Lung microvascular endothelial cell (primary cell): ENCODE results near the gene TNS3. TPM values are rescaled to one million over a fixed set of nuclear protein-coding genes. Genes with fewer than 3 reads are reported as not detected.

Source experiments
- DNase-seq, 2 donors: peaks; one replicate each; pipeline versions ENCODE4 v3.0.0 to v3.0.0-alpha.2; 2010; ENCODE audit warnings: low read depth in 2 of 2
- total RNA-seq: library from RNA; depleted of rRNA; stranded (reverse); fragments of >200 nt; gene quantifications from 2 replicates; pipeline ENCODE4 v1.2.1, GENCODE V29; 2014

TNS3 gene
- total RNA-seq, 1 donor from 2014 or later: 10.3 TPM

DNA sequence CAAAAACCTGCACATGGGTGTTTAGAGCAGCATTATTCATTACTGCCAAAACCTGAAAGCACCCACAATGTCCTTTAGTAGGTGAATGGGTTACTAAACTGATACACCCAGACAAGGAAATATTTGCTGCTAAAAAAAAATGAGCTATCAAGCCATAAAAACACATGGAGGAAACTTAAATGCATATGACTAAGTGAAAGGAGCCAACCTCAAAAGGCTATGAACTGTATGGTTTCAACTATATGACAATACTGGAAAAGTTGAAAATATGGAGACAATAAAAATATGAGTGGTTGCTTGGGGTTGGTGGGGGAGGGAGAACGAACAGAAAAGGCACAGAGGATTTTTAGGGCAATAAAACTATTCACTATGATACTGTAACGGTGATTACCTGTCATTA, 291.0 kb downstream of the TNS3 start:
- DNase-seq: no peak

DNA sequence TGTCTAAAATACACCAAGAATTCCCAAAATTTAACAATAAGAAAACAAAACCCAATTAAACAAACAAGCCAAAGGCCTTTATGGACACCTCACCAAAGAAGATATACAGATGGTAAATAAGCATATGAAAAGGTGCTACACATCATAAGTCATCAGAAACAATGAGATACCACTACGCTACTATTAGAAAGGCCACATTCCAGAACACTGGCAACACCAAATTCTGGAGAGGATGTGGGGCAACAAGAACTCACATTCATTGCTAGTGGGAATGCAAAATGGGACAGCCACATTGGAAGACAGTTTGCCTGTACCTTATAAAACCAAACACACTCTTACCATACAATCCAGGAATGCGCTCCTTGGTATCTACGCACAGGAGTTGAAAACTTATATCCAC, 291.4 kb downstream of the TNS3 start:
- no peak for DNase-seq

GRCh38 chr7:47288060-47288459, 293.9 kb downstream of the TNS3 start:
- no peak for DNase-seq

GRCh38 chr7:47285860-47286491, 295.9 kb downstream of the TNS3 start:
- no peak for DNase-seq

DNA sequence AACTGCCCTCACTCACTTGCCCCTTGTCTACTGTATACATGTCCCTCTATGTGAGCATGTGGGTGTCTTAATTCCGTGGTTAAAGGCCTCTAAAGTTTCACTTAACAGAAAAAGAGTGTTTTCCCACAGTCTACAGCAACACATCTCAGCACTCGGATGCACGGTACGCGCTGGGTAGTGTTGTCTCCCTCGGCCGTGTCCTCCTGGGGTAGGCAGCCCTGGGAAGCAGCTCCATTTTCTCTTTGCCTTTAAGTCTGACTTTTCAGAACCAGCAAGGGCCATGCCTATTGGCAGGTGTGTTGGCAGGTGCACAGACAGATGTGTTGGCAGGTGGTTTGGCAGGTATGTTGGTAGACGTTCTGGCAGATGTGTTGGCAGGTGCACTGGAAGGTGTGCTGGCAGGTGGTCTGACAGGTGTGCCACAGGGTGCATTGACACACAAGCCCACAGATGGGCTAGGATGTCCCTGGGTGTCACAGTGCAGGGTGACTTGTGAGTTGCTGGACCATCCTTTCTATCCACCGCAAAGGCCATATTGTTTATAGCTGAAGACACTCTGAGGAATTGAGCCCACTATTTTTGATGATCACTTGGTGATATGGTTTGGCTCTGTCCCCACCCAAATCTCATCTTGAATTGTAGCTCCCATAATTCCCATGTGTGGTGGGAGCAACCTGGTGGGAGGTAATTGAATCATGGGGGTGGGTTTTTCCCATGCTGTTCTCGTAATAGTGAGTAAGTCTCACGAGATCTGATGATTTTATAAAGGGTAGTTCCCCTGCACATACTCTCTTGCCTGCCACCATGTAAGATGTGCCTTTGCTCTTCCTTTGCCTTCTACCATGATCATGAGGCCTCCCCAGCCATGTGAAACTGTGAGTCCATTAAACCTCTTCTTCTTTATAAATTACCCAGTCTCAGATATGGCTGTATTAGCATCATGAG, 296.9 kb downstream of the TNS3 start:
- no peak for DNase-seq

DNA sequence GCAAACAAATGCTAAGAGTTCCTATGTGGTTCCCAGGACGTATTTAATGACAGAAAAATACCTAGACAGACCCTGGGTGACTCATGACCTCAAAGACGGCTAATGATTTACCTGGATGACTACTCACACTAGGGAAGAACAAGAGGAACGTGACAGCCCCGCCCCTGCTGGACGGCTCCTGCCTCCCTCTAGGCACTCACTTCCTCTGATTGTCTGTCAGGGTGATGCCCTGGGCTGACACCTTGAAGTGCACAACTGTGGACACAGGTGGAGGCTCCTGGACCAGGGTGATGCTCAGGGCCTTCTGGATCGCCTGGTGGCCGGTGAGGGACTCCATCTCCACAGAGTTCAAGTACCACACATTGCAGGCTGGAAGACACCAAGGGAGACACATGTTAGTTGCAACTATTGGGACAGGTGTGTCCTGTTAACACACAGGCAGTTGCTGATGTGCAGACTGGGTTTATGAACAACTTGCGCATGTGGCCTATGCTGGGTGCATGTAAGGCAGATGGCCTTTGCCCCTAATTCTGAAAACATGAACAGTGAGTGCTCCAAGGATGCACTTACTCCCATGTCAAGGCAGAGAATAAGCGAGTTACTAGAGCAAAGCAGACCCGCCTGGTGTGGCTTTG, 298.3 kb downstream of the TNS3 start:
- no peak for DNase-seq

- DNase-seq: no peak
These were observed 299.0 kb downstream of the TNS3 start for GRCh38 chr7:47282790-47283496.

DNA sequence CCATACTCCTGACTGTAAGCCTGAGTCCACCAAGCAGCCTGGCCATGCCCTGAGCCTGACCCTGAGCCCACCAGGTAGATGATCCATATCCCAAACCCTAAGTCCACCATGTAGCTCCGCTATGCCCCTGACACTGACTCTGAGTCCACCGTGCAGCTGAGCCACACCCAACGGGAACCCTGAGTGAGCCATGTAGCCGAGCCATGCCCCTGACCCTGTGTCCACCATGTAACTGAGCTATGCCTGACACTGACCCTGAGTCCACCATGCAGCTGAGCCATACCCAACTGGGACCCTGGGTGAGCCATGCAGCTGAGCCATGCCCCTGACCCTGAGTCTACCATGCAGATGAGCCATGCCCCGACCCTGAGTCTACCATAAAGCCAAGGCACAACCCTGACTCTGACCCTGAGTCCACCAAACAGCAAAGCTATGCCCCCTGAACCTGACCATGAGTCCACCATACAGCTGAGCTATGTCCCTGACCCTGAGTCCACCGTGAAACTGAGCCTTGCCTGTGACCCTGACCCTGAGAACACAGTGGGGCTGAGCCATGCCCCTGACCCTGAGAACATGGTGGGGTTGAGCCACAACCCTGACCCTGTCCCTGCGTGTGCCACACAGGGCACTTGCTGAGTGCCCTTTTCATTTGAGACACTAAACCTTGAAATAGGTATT, 299.8 kb downstream of the TNS3 start:
- no peak for DNase-seq

GRCh38 chr7:47281161-47281560, 300.8 kb downstream of the TNS3 start:
- DNase-seq: no peak

DNA sequence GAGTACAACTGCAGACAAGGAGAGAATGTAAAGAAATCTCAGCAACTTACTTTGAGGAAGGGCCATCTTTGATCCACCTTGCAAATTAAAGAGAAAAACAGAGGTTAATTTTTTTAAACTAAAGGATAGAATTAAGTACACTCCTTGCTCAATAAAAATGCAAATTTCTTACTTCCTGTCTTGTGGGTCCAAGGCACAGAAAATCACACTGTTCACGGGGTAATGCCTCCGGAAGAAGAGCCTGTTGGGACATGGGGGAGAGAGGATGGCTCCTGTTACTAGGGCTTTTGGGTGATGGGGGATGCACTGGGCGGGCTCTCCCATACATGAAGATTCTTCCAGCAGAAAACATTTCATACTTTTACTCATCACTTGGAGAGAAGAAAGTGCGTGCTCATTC, 301.8 kb downstream of the TNS3 start:
- no peak for DNase-seq

GRCh38 chr7:47278043-47278442, 303.9 kb downstream of the TNS3 start:
- no peak for DNase-seq

GRCh38 chr7:47277321-47277781, 304.6 kb downstream of the TNS3 start:
- DNase-seq: no peak

GRCh38 chr7:47273974-47274766, 307.7 kb downstream of the TNS3 start:
- DNase-seq: no peak

GRCh38 chr7:47273088-47273487, 308.8 kb downstream of the TNS3 start:
- DNase-seq: no peak

GRCh38 chr7:47271749-47272148, 310.2 kb downstream of the TNS3 start:
- no peak for DNase-seq

DNA sequence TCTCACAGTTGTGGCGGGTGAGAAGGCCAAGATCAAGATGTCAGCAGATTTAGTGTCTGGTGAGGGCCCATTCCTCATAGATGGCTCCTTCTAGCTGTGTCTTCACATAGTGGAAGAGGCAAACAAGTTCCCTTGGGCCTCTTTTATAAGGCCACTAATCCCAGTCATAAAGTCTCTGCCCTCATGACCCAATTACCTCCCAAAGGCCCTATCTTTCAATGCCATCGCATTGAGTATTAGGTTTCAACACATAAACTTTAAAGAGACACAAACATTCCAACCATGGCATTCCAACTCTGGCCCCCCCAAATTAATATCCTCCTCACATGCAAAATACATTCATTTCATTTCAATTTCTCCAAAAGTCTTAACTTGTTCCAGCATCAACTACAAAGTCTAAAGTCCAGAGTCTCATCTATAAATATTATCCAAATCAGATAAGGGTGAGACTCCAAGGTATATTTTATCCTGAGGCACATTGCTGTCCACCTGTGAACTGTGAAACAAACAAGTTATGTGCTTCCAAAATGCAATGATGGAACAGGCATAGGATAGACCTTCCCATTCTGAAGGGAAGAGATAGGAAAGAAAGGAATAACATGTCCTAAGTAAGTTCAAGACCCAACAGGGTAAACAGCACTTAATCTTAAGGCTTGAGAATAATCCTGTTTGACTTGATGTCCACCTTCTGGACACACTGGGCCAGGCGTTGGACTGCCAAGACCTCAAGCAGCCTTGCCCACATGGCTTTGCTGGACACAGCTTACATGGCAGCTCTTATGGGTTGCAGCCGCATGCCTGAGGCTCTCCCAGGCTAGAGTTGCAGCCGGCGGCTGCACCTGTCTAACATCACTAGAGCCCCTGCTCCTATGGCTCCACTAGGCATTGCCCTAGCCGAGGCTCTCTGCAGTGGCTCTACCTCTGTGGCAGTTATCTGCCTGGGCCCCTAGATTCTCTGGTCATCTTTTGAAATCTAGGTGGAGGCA, 312.8 kb downstream of the TNS3 start:
- DNase-seq: no peak

- DNase-seq: no peak
These were observed 314.6 kb downstream of the TNS3 start for GRCh38 chr7:47267346-47267745.

- DNase-seq: no peak
These were observed 315.1 kb downstream of the TNS3 start for GRCh38 chr7:47266799-47267198.

GRCh38 chr7:47266131-47266706, 315.7 kb downstream of the TNS3 start:
- DNase-seq: peak; percentile 71 to 85
